Transverse colon (tissue), 4 donors: Measurements from ENCODE around the gene DAND5.

Experiments used
- POLR2A ChIP-seq: fragments of 450-650 bp; IDR thresholded peaks from one replicate; pipeline ENCODE4 v1.6.1; 2016; ENCODE audit warnings: antibody characterized with exemption, mild to moderate bottlenecking, moderate library complexity
- POLR2AphosphoS5 ChIP-seq, 3 donors: sonication (generic); formaldehyde crosslinking; IDR thresholded peaks; one replicate each; pipeline ENCODE4 v1.6.1; 2016; ENCODE audit warnings: antibody characterized with exemption in 3 of 3
- TF ChIP-seq, protein P1 (sequence below), 5 experiments: fragments of 200-600 bp in 3 of 5; fragments of 450-650 bp in 2 of 5; sonication (generic) in 3 of 5; IDR thresholded peaks; 1 replicate in 2 of 5; 2 replicates in 3 of 5; pipeline ENCODE4 v1.5.1; 2016 to 2017; ENCODE audit warnings: antibody characterized with exemption in 5 of 5, inconsistent platforms in 3 of 5, mild to moderate bottlenecking in 2 of 5, moderate library complexity in 1 of 5

GRCh38 chr19:12997967-12998940 is 28.9 kb downstream of the DAND5 start:
- TF ChIP-seq, protein P1, sequence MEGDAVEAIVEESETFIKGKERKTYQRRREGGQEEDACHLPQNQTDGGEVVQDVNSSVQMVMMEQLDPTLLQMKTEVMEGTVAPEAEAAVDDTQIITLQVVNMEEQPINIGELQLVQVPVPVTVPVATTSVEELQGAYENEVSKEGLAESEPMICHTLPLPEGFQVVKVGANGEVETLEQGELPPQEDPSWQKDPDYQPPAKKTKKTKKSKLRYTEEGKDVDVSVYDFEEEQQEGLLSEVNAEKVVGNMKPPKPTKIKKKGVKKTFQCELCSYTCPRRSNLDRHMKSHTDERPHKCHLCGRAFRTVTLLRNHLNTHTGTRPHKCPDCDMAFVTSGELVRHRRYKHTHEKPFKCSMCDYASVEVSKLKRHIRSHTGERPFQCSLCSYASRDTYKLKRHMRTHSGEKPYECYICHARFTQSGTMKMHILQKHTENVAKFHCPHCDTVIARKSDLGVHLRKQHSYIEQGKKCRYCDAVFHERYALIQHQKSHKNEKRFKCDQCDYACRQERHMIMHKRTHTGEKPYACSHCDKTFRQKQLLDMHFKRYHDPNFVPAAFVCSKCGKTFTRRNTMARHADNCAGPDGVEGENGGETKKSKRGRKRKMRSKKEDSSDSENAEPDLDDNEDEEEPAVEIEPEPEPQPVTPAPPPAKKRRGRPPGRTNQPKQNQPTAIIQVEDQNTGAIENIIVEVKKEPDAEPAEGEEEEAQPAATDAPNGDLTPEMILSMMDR (IDR thresholded peaks at IDR 0.05), result no peak
- TF ChIP-seq POLR2A, result no peak
- TF ChIP-seq POLR2AphosphoS5 (IDR thresholded peaks at IDR 0.05), result no peak
